Stimulated activated CD4-positive, alpha-beta T cell treated with anti-CD3 and anti-CD28 coated beads, TNF-alpha, amount 100 ng/mL, for 24 hours (primary cell): Measurements from ENCODE around the gene SAMD8.
A peak's percentile ranks its signal among the peaks of the same experiment; 100 is the strongest.

ENCODE experiments used
- DNase-seq, 3 experiments: peaks; one replicate each; pipeline ENCODE4 v3.0.0-alpha.2; 2020; ENCODE audit warnings: low read depth in 3 of 3

SAMD8 gene

GRCh38 chr10:75084834-75085384 lies 26.5 kb upstream of the SAMD8 start:
- DNase-seq: no peak

GRCh38 chr10:75086278-75086934 lies 25.1 kb upstream of the SAMD8 start:
- no peak for DNase-seq

- no peak for DNase-seq
Observed at GRCh38 chr10:75088640-75089039, 22.8 kb upstream of the SAMD8 start.

GRCh38 chr10:75089634-75090033 lies 21.8 kb upstream of the SAMD8 start:
- no peak for DNase-seq

- no peak for DNase-seq
Observed at GRCh38 chr10:75091146-75091545, 20.3 kb upstream of the SAMD8 start.

GRCh38 chr10:75094465-75094864 lies 17.0 kb upstream of the SAMD8 start:
- DNase-seq: no peak

GRCh38 chr10:75095631-75096030 lies 15.8 kb upstream of the SAMD8 start:
- no peak for DNase-seq

- no peak for DNase-seq
Observed at GRCh38 chr10:75096749-75097148, 14.7 kb upstream of the SAMD8 start.

GRCh38 chr10:75097666-75098285 lies 13.7 kb upstream of the SAMD8 start:
- no peak for DNase-seq

- DNase-seq: no peak
Observed at GRCh38 chr10:75098902-75099673, 12.4 kb upstream of the SAMD8 start.

GRCh38 chr10:75099952-75100763 lies 11.3 kb upstream of the SAMD8 start:
- DNase-seq: peak; percentile 67 to 79 (median 75)

GRCh38 chr10:75100764-75101291 lies 10.6 kb upstream of the SAMD8 start:
- no peak for DNase-seq

GRCh38 chr10:75101416-75102251 lies 9.8 kb upstream of the SAMD8 start:
- no peak for DNase-seq

- no peak for DNase-seq
Observed at GRCh38 chr10:75102830-75103673, 8.4 kb upstream of the SAMD8 start.

GRCh38 chr10:75103881-75104686 lies 7.4 kb upstream of the SAMD8 start:
- DNase-seq: no peak

- no peak for DNase-seq
Observed at GRCh38 chr10:75104842-75105241, 6.6 kb upstream of the SAMD8 start.

GRCh38 chr10:75105576-75106197 lies 5.8 kb upstream of the SAMD8 start:
- DNase-seq: no peak

- DNase-seq: no peak
Observed at GRCh38 chr10:75106242-75106641, 5.2 kb upstream of the SAMD8 start.
